Sigmoid colon (tissue), 4 donors: Measurements from ENCODE around the gene PRDM16.

Source experiments
- POLR2A ChIP-seq, 2 donors: fragments of 450-650 bp; IDR thresholded peaks; one replicate each; pipeline ENCODE4 v1.6.1; 2016; ENCODE audit warnings: antibody characterized with exemption in 2 of 2, mild to moderate bottlenecking in 2 of 2, moderate library complexity in 2 of 2
- POLR2AphosphoS5 ChIP-seq, 4 donors: sonication (generic); formaldehyde crosslinking; IDR thresholded peaks; one replicate each; pipeline ENCODE4 v1.6.1; 2017; ENCODE audit warnings: antibody characterized with exemption in 4 of 4
- TF ChIP-seq, protein P1 (sequence below), 4 experiments: fragments of 450-650 bp in 3 of 4; fragments of 200-600 bp in 1 of 4; IDR thresholded peaks; one replicate each; pipeline ENCODE4 v1.5.1; 2016 to 2019; ENCODE audit warnings: antibody characterized with exemption in 4 of 4, mild to moderate bottlenecking in 3 of 4, moderate library complexity in 2 of 4

DNA sequence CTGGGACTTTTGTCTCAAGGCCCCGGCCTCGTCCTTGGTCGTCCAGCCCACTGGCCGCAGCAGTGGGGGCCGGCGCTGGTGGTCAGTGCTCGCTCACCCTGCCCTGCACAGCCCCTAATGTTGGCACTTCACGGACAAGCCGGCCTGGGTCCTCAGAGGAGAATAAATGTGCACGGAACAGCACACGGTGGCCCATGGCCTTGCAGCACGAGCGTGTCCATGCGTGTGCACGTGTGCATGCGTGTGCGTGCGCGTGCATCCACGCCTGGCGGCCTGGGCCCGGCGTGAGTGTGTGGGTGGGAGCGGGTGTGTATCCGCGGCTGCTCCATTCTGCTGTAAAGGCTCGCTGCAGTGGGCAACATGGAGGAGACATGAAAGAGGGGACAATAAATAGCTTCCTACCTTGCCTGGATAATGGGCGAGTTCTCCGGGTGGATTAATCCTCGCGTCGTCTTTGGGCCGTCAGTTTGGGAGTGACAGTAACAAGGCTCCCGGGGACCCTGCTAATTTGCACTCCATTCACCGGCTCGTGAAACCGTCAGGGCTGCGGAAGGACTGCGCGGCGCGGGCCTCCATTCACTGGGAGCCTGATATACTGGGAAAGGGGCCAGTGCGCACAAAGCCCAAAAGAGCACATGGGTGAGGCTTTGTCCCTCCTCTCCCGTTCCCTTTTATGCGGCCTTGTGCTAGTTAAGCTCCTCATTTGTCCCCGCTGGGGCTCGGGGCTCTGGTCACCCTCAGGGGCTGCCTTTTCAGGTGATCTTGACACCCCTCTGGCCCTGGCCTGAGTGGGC lies 142.8 kb downstream of the PRDM16 start:
- TF ChIP-seq, protein P1, sequence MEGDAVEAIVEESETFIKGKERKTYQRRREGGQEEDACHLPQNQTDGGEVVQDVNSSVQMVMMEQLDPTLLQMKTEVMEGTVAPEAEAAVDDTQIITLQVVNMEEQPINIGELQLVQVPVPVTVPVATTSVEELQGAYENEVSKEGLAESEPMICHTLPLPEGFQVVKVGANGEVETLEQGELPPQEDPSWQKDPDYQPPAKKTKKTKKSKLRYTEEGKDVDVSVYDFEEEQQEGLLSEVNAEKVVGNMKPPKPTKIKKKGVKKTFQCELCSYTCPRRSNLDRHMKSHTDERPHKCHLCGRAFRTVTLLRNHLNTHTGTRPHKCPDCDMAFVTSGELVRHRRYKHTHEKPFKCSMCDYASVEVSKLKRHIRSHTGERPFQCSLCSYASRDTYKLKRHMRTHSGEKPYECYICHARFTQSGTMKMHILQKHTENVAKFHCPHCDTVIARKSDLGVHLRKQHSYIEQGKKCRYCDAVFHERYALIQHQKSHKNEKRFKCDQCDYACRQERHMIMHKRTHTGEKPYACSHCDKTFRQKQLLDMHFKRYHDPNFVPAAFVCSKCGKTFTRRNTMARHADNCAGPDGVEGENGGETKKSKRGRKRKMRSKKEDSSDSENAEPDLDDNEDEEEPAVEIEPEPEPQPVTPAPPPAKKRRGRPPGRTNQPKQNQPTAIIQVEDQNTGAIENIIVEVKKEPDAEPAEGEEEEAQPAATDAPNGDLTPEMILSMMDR (IDR thresholded peaks at IDR 0.05): no peak
- TF ChIP-seq POLR2A (IDR thresholded peaks at IDR 0.05) (no peak), POLR2AphosphoS5 (IDR thresholded peaks at IDR 0.05) (no peak)
